Neural cell (in vitro differentiated cells): ENCODE measurements around the gene POU6F2. TPM values are rescaled to one million over a fixed set of nuclear protein-coding genes. Genes with fewer than 3 reads are reported as not detected.

ENCODE experiments used
- H2AFZ ChIP-seq: fragments of 200-600, 300-800 bp; sonication (generic), shearing (Covaris generic); 2 replicates; pipeline ENCODE4 v1.6.0; 2014; ENCODE audit warnings: low read depth, mild to moderate bottlenecking, antibody characterized with exemption, low read length, moderate library complexity
- H3F3A ChIP-seq: fragments of 200-600 bp; shearing (Covaris generic); 2 replicates; pipeline ENCODE4 v1.6.1; 2016; ENCODE audit warnings: mild to moderate bottlenecking, moderate library complexity, mixed read lengths, antibody characterized with exemption, low read length; ENCODE audit not compliant: insufficient read depth, poor library complexity, severe bottlenecking
- H3K27ac ChIP-seq: fragments of 200-600, 300-800 bp; sonication (generic), shearing (Covaris generic); 2 replicates; pipeline ENCODE4 v1.5.1; 2014; ENCODE audit warnings: mild to moderate bottlenecking, low read length, moderate library complexity
- H3K27me3 ChIP-seq: fragments of 300-800, 200-600 bp; sonication (generic), shearing (Covaris generic); 2 replicates; pipeline ENCODE4 v1.6.0; 2014; ENCODE audit warnings: mild to moderate bottlenecking, low read depth, low read length, moderate library complexity; ENCODE audit not compliant: insufficient read depth
- H3K36me3 ChIP-seq: fragments of 300-800, 200-600 bp; sonication (generic), shearing (Covaris generic); 2 replicates; pipeline ENCODE4 v1.5.1; 2014; ENCODE audit warnings: mild to moderate bottlenecking, antibody characterized with exemption, low read length, moderate library complexity; ENCODE audit not compliant: insufficient read depth
- H3K4me2 ChIP-seq: fragments of 300-800, 200-600 bp; sonication (generic), shearing (Covaris generic); 2 replicates; pipeline ENCODE4 v1.6.0; 2014; ENCODE audit warnings: mild to moderate bottlenecking, low read length
- H3K4me3 ChIP-seq: fragments of 300-800, 200-600 bp; sonication (generic), shearing (Covaris generic); 2 replicates; pipeline ENCODE4 v1.5.1; 2014; ENCODE audit warnings: mild to moderate bottlenecking, low read length, moderate library complexity
- H3K79me2 ChIP-seq: fragments of 200-600 bp; shearing (Covaris generic); replicated peaks from 2 replicates; pipeline ENCODE4 v1.6.0; 2014; ENCODE audit warnings: mild to moderate bottlenecking, low read length, moderate library complexity; ENCODE audit not compliant: insufficient read depth
- H3K9ac ChIP-seq: fragments of 300-800, 200-600 bp; sonication (generic), shearing (Covaris generic); 2 replicates; pipeline ENCODE4 v1.6.1; 2016; ENCODE audit warnings: mild to moderate bottlenecking, low read length, mixed read lengths
- H3K9me2 ChIP-seq: fragments of 200-600 bp; shearing (Covaris generic); 2 replicates; pipeline ENCODE4 v1.6.1; 2016; ENCODE audit warnings: mild to moderate bottlenecking, low read length, mixed read lengths; ENCODE audit not compliant: insufficient read depth
- H3K9me3 ChIP-seq: fragments of 200-600, 300-800 bp; sonication (generic), shearing (Covaris generic); 2 replicates; pipeline ENCODE4 v1.6.1; 2016; ENCODE audit warnings: mild to moderate bottlenecking, mixed run types, low read length, moderate library complexity, mixed read lengths
- H4K20me1 ChIP-seq: fragments of 200-600 bp; shearing (Covaris generic); 2 replicates; pipeline ENCODE4 v1.6.1; 2016; ENCODE audit warnings: mild to moderate bottlenecking, mixed run types; ENCODE audit not compliant: insufficient read depth
- EP300 ChIP-seq: fragments of 450-650 bp; conservative IDR thresholded peaks from 2 replicates; pipeline ENCODE4 v1.6.1; 2014; ENCODE audit warnings: antibody characterized with exemption, mild to moderate bottlenecking, moderate library complexity; ENCODE audit not compliant: poor library complexity, severe bottlenecking
- EZH2 ChIP-seq: fragments of 200-600, 300-800 bp; shearing (Covaris generic), sonication (generic); IDR thresholded peaks from 2 replicates; pipeline ENCODE4 v1.6.1; 2014; ENCODE audit warnings: antibody characterized with exemption, low read length, borderline replicate concordance, mild to moderate bottlenecking; ENCODE audit not compliant: insufficient read depth, poor library complexity, severe bottlenecking
- MXI1 ChIP-seq: fragments of 450-650 bp; conservative IDR thresholded peaks from 2 replicates; pipeline ENCODE4 v1.6.1; 2014; ENCODE audit warnings: antibody characterized with exemption, mild to moderate bottlenecking; ENCODE audit not compliant: poor library complexity, severe bottlenecking
- POLR2AphosphoS5 ChIP-seq: IDR thresholded peaks from 2 replicates; pipeline ENCODE4 v1.6.1; 2012
- RAD21 ChIP-seq: fragments of 450-650 bp; conservative IDR thresholded peaks from 2 replicates; pipeline ENCODE4 v1.6.1; 2014; ENCODE audit warnings: antibody characterized with exemption, mild to moderate bottlenecking, moderate library complexity
- SMC3 ChIP-seq: fragments of 450-650 bp; conservative IDR thresholded peaks from 2 replicates; pipeline ENCODE4 v1.6.1; 2014; ENCODE audit warnings: antibody characterized with exemption, mild to moderate bottlenecking, moderate library complexity; ENCODE audit not compliant: poor library complexity
- TAF1 ChIP-seq: IDR thresholded peaks from 2 replicates; pipeline ENCODE4 v1.6.1; 2012; ENCODE audit warnings: low read depth
- polyA plus RNA-seq: library from polyadenylated mRNA; depleted of rRNA; stranded (reverse); fragments of >200 nt; gene quantifications from 2 replicates; pipeline ENCODE4 v1.2.3, GENCODE V29; 2014
- TF ChIP-seq, protein P1 (sequence below): IDR thresholded peaks from 2 replicates; pipeline ENCODE4 v1.6.1; 2012; ENCODE audit warnings: borderline replicate concordance
- TF ChIP-seq, protein P2 (sequence below): fragments of 450-650 bp; IDR thresholded peaks from 2 replicates; pipeline ENCODE4 v1.5.1; 2014; ENCODE audit warnings: antibody characterized with exemption, mild to moderate bottlenecking, moderate library complexity; ENCODE audit not compliant: poor library complexity, severe bottlenecking

POU6F2 gene
- polyA plus RNA-seq, 1 donor from 2014 or later, result 2.8 TPM

DNA sequence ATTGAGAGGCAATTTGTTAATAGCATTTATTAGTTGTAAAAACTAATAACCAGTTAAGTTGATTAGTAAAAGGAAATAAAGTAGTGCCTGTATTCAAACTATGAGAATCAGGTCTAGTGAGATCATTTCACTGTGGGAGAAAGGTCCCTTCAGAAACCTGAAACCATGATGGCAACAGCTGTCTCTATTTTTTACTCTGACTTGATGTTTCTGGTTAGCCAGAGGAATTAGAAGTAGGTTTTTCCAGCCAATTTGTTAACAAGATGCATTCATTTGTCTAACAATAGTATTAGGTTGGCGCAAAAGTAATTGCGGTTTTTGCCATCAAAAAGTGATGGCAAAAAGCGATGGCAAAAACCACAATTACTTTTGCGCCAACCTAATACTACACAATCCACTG, 316.3 kb downstream of the POU6F2 start:
- no peaks in the 10 kb centered on the region for H3K27me3 ChIP-seq
- no peak overlapping the region for H3K9ac ChIP-seq
- no peak overlapping the region for H2AFZ ChIP-seq
- H3K9me2 ChIP-seq, result no peaks in the 10 kb centered on the region
- no peaks in the 10 kb centered on the region for H4K20me1 ChIP-seq
- no peak for TF ChIP-seq POLR2AphosphoS5
- TF ChIP-seq, protein P1, sequence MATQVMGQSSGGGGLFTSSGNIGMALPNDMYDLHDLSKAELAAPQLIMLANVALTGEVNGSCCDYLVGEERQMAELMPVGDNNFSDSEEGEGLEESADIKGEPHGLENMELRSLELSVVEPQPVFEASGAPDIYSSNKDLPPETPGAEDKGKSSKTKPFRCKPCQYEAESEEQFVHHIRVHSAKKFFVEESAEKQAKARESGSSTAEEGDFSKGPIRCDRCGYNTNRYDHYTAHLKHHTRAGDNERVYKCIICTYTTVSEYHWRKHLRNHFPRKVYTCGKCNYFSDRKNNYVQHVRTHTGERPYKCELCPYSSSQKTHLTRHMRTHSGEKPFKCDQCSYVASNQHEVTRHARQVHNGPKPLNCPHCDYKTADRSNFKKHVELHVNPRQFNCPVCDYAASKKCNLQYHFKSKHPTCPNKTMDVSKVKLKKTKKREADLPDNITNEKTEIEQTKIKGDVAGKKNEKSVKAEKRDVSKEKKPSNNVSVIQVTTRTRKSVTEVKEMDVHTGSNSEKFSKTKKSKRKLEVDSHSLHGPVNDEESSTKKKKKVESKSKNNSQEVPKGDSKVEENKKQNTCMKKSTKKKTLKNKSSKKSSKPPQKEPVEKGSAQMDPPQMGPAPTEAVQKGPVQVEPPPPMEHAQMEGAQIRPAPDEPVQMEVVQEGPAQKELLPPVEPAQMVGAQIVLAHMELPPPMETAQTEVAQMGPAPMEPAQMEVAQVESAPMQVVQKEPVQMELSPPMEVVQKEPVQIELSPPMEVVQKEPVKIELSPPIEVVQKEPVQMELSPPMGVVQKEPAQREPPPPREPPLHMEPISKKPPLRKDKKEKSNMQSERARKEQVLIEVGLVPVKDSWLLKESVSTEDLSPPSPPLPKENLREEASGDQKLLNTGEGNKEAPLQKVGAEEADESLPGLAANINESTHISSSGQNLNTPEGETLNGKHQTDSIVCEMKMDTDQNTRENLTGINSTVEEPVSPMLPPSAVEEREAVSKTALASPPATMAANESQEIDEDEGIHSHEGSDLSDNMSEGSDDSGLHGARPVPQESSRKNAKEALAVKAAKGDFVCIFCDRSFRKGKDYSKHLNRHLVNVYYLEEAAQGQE, result no peak
- TF ChIP-seq SMC3, result no peak
- no peak for TF ChIP-seq RAD21
- no peak for TF ChIP-seq TAF1
- no peak for TF ChIP-seq EP300
- TF ChIP-seq, protein P2, sequence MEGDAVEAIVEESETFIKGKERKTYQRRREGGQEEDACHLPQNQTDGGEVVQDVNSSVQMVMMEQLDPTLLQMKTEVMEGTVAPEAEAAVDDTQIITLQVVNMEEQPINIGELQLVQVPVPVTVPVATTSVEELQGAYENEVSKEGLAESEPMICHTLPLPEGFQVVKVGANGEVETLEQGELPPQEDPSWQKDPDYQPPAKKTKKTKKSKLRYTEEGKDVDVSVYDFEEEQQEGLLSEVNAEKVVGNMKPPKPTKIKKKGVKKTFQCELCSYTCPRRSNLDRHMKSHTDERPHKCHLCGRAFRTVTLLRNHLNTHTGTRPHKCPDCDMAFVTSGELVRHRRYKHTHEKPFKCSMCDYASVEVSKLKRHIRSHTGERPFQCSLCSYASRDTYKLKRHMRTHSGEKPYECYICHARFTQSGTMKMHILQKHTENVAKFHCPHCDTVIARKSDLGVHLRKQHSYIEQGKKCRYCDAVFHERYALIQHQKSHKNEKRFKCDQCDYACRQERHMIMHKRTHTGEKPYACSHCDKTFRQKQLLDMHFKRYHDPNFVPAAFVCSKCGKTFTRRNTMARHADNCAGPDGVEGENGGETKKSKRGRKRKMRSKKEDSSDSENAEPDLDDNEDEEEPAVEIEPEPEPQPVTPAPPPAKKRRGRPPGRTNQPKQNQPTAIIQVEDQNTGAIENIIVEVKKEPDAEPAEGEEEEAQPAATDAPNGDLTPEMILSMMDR, result no peak
- no peak for TF ChIP-seq MXI1
- TF ChIP-seq EZH2, result no peak
- H3K4me2 ChIP-seq, result no peak overlapping the region
- no peaks in the 10 kb centered on the region for H3K9me3 ChIP-seq
- H3K36me3 ChIP-seq, result no peaks in the 10 kb centered on the region
- no peaks in the 10 kb centered on the region for H3F3A ChIP-seq
- no peak overlapping the region for H3K27ac ChIP-seq
- no peaks in the 10 kb centered on the region for H3K79me2 ChIP-seq
- no peak overlapping the region for H3K4me3 ChIP-seq

GRCh38 chr7:39295796-39296195, 318.1 kb downstream of the POU6F2 start:
- no peak overlapping the region for H3K27ac ChIP-seq
- no peaks in the 10 kb centered on the region for H3F3A ChIP-seq
- no peak overlapping the region for H3K9ac ChIP-seq
- H3K9me3 ChIP-seq, result no peaks in the 10 kb centered on the region
- H3K36me3 ChIP-seq, result no peaks in the 10 kb centered on the region
- no peak overlapping the region for H2AFZ ChIP-seq
- no peak overlapping the region for H3K4me2 ChIP-seq
- no peaks in the 10 kb centered on the region for H3K79me2 ChIP-seq
- H3K27me3 ChIP-seq, result no peaks in the 10 kb centered on the region
- H3K9me2 ChIP-seq, result no peaks in the 10 kb centered on the region
- TF ChIP-seq TAF1 (no peak), POLR2AphosphoS5 (no peak), EZH2 (no peak)
- TF ChIP-seq, protein P1, result no peak
- no peak overlapping the region for H3K4me3 ChIP-seq
- no peaks in the 10 kb centered on the region for H4K20me1 ChIP-seq
